ENCODE measurements around the gene TFAM. TPM values are rescaled to one million over a fixed set of nuclear protein-coding genes. Genes with fewer than 3 reads are reported as not detected.

The TFAM gene
- total RNA-seq, 4 donors from 2014 or later: 11.8 to 48.6 (median 25.9) TPM

GRCh38 chr10:58385784-58386112 is 538 bp downstream of the TFAM start:
- H3K9me3 ChIP-seq: no peaks in the 10 kb centered on the region
- peak overlapping the region; percentile 87 to 95 for H3K27ac ChIP-seq
- no peaks in the 10 kb centered on the region for H3K36me3 ChIP-seq
- TF ChIP-seq CTCF (IDR thresholded peaks at IDR 0.05) (no peak), POLR2A (IDR thresholded peaks at IDR 0.05) (no peak)
- no peaks in the 10 kb centered on the region for H3K27me3 ChIP-seq
- H3K4me1 ChIP-seq: no peaks in the 10 kb centered on the region
- H3K4me3 ChIP-seq: peak overlapping the region; percentile 71 to 78
- intact Hi-C loops (cut with DNase I; ENCODE audit: low total_unique reads): loop anchor here (10.0 kb wide), 1 partner anchor 51 kb away; the partner anchor contains the start of gene UBE2D1
- DNase-seq: peak; percentile 16 to 17

- Histone ChIP-seq H3K9me3 (no peaks in the 10 kb centered on the region), H3K4me3 (no peak overlapping the region), H3K27me3 (no peaks in the 10 kb centered on the region), H3K36me3 (no peaks in the 10 kb centered on the region), H3K4me1 (no peaks in the 10 kb centered on the region), H3K27ac (no peak overlapping the region)
- DNase-seq: no peak
- no peak for TF ChIP-seq POLR2A (IDR thresholded peaks at IDR 0.05)
- intact Hi-C loops (cut with DNase I; ENCODE audit: low total_unique reads): loop anchor here (10.0 kb wide), 1 partner anchor 54 kb away; the partner anchor contains the start of gene UBE2D1
These were observed 3.8 kb downstream of the TFAM start for GRCh38 chr10:58389024-58389423.

- H3K4me1 ChIP-seq: no peaks in the 10 kb centered on the region
- H3K4me3 ChIP-seq: no peak overlapping the region
- intact Hi-C loops (cut with DNase I; ENCODE audit: low total_unique reads): no loop called here
- no peaks in the 10 kb centered on the region for H3K36me3 ChIP-seq
- H3K9me3 ChIP-seq: no peaks in the 10 kb centered on the region
- H3K27me3 ChIP-seq: no peaks in the 10 kb centered on the region
- DNase-seq: no peak
- TF ChIP-seq POLR2A (IDR thresholded peaks at IDR 0.05) (no peak), CTCF (IDR thresholded peaks at IDR 0.05) (no peak)
- no peak overlapping the region for H3K27ac ChIP-seq
These were observed 8.1 kb downstream of the TFAM start for GRCh38 chr10:58393317-58393716.

GRCh38 chr10:58394471-58394870 is 9.3 kb downstream of the TFAM start:
- Histone ChIP-seq H3K4me1 (no peaks in the 10 kb centered on the region), H3K27me3 (no peaks in the 10 kb centered on the region), H3K36me3 (no peaks in the 10 kb centered on the region), H3K9me3 (no peaks in the 10 kb centered on the region), H3K4me3 (no peak overlapping the region), H3K27ac (no peak overlapping the region)
- intact Hi-C loops (cut with DNase I; ENCODE audit: low total_unique reads): no loop called here
- no peak for DNase-seq
- TF ChIP-seq POLR2A (IDR thresholded peaks at IDR 0.05): no peak
- TF ChIP-seq CTCF (IDR thresholded peaks at IDR 0.05): no peak

GRCh38 chr10:58396057-58396456 is 10.8 kb downstream of the TFAM start:
- no peaks in the 10 kb centered on the region for H3K4me1 ChIP-seq

More at GRCh38 chr10:58396057-58396456, 10.8 kb downstream of the TFAM start:
- Histone ChIP-seq H3K4me3 (no peak overlapping the region), H3K27me3 (no peaks in the 10 kb centered on the region), H3K36me3 (no peaks in the 10 kb centered on the region), H3K9me3 (no peaks in the 10 kb centered on the region), H3K27ac (no peak overlapping the region)
- intact Hi-C loops (cut with DNase I; ENCODE audit: low total_unique reads): no loop called here
- TF ChIP-seq CTCF (IDR thresholded peaks at IDR 0.05) (no peak), POLR2A (IDR thresholded peaks at IDR 0.05) (no peak)
- no peak for DNase-seq

Data from uterus (tissue), 4 donors.